PFSK-1 (cell line): Measurements from ENCODE around the gene HINT3.

Source experiments
- FOXP2 ChIP-seq: optimal IDR thresholded peaks from 2 replicates; pipeline ENCODE3; 2011; ENCODE audit warnings: borderline replicate concordance, control low read depth, inconsistent platforms; ENCODE audit not compliant: insufficient read depth; ENCODE audit errors: extremely low read length, extremely low read depth
- POLR2AphosphoS5 ChIP-seq: IDR thresholded peaks from 2 replicates; pipeline ENCODE4 v1.6.1; 2012; ENCODE audit warnings: low read depth, mild to moderate bottlenecking, control low read depth, low read length, moderate library complexity
- SIN3A ChIP-seq: IDR thresholded peaks from 2 replicates; pipeline ENCODE4 v1.6.1; 2012; ENCODE audit warnings: mild to moderate bottlenecking, low read length, moderate library complexity, borderline replicate concordance; ENCODE audit not compliant: insufficient read depth
- TAF1 ChIP-seq: IDR thresholded peaks from 2 replicates; pipeline ENCODE4 v1.6.1; 2012; ENCODE audit warnings: low read length, control low read depth, borderline replicate concordance; ENCODE audit not compliant: insufficient read depth
- TF ChIP-seq, protein P1 (sequence below), 2 experiments: IDR thresholded peaks; 2 replicates each; pipeline versions ENCODE4 v1.6.1 to v1.8.0; 2011 to 2012; ENCODE audit warnings: low read depth in 2 of 2, low read length in 2 of 2, control low read depth in 1 of 2, inconsistent platforms in 1 of 2, mild to moderate bottlenecking in 1 of 2, moderate library complexity in 1 of 2; ENCODE audit not compliant: insufficient read depth in 1 of 2

Gene HINT3

DNA sequence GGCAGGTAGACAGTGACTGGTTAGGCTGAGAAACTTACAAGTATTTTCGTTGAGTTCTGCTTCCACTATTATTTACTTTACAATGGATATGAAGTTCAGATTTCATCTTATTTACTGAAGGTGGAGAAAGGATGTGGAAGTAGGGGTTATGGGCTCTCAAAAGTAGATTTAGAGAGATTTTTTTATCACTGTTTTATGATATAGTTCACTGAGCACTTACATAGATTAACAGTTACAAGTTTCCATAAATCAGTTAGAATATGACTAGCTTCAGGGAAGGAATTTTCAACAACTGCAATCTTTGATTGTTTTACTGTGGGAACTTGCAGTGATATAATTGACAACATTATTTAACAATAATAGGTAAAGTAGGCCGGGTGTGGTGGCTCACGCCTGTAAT, 22.5 kb downstream of the HINT3 start:
- TF ChIP-seq FOXP2, result no peak
- TF ChIP-seq, protein P1, sequence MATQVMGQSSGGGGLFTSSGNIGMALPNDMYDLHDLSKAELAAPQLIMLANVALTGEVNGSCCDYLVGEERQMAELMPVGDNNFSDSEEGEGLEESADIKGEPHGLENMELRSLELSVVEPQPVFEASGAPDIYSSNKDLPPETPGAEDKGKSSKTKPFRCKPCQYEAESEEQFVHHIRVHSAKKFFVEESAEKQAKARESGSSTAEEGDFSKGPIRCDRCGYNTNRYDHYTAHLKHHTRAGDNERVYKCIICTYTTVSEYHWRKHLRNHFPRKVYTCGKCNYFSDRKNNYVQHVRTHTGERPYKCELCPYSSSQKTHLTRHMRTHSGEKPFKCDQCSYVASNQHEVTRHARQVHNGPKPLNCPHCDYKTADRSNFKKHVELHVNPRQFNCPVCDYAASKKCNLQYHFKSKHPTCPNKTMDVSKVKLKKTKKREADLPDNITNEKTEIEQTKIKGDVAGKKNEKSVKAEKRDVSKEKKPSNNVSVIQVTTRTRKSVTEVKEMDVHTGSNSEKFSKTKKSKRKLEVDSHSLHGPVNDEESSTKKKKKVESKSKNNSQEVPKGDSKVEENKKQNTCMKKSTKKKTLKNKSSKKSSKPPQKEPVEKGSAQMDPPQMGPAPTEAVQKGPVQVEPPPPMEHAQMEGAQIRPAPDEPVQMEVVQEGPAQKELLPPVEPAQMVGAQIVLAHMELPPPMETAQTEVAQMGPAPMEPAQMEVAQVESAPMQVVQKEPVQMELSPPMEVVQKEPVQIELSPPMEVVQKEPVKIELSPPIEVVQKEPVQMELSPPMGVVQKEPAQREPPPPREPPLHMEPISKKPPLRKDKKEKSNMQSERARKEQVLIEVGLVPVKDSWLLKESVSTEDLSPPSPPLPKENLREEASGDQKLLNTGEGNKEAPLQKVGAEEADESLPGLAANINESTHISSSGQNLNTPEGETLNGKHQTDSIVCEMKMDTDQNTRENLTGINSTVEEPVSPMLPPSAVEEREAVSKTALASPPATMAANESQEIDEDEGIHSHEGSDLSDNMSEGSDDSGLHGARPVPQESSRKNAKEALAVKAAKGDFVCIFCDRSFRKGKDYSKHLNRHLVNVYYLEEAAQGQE (IDR thresholded peaks at IDR 0.05; ENCODE audit: insufficient read depth in 1 of 2, low read depth in 2 of 2, low read length in 2 of 2), result no peak
- no peak for TF ChIP-seq POLR2AphosphoS5
- no peak for TF ChIP-seq SIN3A
- TF ChIP-seq TAF1, result no peak

DNA sequence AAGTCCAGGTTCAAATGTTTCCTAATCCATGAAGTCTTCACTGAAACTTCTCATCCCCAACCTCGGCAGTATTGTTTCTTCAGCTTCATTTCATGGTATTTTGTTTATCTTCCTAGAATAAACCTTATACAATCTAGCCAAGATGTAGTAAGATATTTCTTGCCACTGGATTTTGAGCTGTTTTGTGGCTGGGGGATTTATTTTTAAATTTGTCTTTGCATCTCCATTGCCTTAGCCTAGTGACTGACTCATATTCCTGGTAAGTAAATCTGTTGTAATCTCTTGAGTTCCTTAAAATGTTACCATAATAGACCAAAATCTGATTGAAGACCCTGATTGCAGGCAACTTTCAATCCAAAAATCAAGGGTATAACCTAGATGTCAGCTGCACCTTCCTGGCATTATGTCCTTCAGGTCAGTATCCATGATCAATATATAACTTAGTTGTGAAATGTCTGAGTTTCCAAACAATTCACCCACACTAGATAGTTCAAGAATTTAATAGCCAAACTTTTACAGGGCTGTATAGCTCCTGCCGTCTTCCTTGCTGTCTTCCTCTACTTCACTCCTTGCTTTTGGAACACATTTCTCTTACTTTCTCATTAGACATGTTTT, 25.1 kb downstream of the HINT3 start:
- TF ChIP-seq, protein P1 (IDR thresholded peaks at IDR 0.05; ENCODE audit: insufficient read depth in 1 of 2, low read depth in 2 of 2, low read length in 2 of 2), result no peak
- TF ChIP-seq SIN3A, result no peak
- no peak for TF ChIP-seq FOXP2
- no peak for TF ChIP-seq TAF1
- no peak for TF ChIP-seq POLR2AphosphoS5

DNA sequence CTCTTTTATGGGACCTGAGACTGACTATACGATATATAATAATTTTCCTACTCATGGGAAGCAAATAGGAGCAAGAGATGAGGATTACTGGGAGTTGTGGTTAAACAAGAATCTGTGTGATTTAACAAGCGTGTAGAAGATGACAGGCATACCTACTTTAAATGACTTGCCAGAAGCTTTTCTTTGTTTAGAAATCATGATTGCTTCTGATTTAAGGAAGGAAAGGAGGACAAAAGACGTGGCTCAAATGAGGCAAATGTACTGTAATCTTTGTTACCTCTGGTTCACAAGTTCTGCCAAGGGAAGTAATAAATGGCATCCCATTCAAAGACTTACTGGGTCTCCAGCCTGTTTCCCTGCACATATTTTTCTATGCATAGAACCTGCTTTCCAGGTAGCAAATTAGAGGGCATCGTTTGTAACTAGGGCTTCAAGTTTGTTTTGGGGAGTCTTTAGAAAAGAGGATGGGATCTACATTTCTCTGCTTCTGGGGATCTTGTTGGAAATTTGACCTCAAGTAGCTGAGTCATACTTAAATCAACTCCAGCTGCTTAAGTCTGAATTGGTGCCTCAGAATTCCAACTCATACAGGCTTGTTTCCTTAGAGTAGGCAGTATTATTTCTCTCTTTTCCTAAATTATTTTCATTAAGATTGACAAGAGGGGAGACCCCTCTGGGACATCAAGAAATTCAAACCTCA, 26.8 kb downstream of the HINT3 start:
- no peak for TF ChIP-seq POLR2AphosphoS5
- no peak for TF ChIP-seq SIN3A
- TF ChIP-seq, protein P1 (IDR thresholded peaks at IDR 0.05; ENCODE audit: insufficient read depth in 1 of 2, low read depth in 2 of 2, low read length in 2 of 2), result no peak
- TF ChIP-seq FOXP2, result no peak
- no peak for TF ChIP-seq TAF1

DNA sequence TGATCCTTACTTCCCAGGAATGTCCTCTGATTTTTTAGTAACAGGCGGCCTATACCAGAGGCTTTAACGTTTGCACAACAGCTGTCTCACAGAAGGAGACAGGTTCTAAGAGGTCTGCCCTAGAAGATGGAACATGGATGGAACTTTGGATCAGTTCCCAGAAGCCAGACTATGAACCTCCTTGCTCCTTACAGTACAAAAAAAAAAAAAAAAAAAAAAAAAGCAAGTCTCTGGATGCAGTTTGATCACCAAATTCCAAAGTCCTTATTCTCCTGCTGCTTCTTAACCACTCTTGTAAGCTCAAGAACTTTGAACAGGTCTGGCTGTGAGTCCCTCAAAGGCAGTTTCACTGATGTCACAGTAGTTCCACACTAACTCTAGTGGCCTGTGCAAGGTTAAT, 27.7 kb downstream of the HINT3 start:
- TF ChIP-seq SIN3A, result no peak
- TF ChIP-seq, protein P1 (IDR thresholded peaks at IDR 0.05; ENCODE audit: insufficient read depth in 1 of 2, low read depth in 2 of 2, low read length in 2 of 2), result no peak
- no peak for TF ChIP-seq POLR2AphosphoS5
- TF ChIP-seq TAF1, result no peak
- no peak for TF ChIP-seq FOXP2
